ENCODE data around the gene NR1H2.

Gene NR1H2

GRCh38 chr19:50402544-50403301 is 26.5 kb downstream of the NR1H2 start:
- no peak for DNase-seq (ENCODE audit: low spot score)

- no peak for DNase-seq (ENCODE audit: low spot score)
Measured at GRCh38 chr19:50406156-50406820, 30.0 kb downstream of the NR1H2 start.

GRCh38 chr19:50406829-50407228 is 30.6 kb downstream of the NR1H2 start:
- DNase-seq (ENCODE audit: low spot score), result no peak

- DNase-seq (ENCODE audit: low spot score), result no peak
Measured at GRCh38 chr19:50409347-50409746, 33.1 kb downstream of the NR1H2 start.

GRCh38 chr19:50410109-50410508 is 33.9 kb downstream of the NR1H2 start:
- DNase-seq (ENCODE audit: low spot score), result no peak

- no peak for DNase-seq (ENCODE audit: low spot score)
Measured at GRCh38 chr19:50412419-50412818, 36.2 kb downstream of the NR1H2 start.

- no peak for DNase-seq (ENCODE audit: low spot score)
Measured at GRCh38 chr19:50413096-50413495, 36.8 kb downstream of the NR1H2 start.

GRCh38 chr19:50413531-50413930 is 37.3 kb downstream of the NR1H2 start:
- no peak for DNase-seq (ENCODE audit: low spot score)

GRCh38 chr19:50414864-50415660 is 38.8 kb downstream of the NR1H2 start:
- peak; percentile 44 for DNase-seq (ENCODE audit: low spot score)

- DNase-seq (ENCODE audit: low spot score), result no peak
Measured at GRCh38 chr19:50415661-50416033, 39.4 kb downstream of the NR1H2 start.

- DNase-seq (ENCODE audit: low spot score), result no peak
Measured at GRCh38 chr19:50416034-50416977, 40.0 kb downstream of the NR1H2 start.

- DNase-seq (ENCODE audit: low spot score), result no peak
Measured at GRCh38 chr19:50417111-50418081, 41.1 kb downstream of the NR1H2 start.

- no peak for DNase-seq (ENCODE audit: low spot score)
Measured at GRCh38 chr19:50418176-50419021, 42.1 kb downstream of the NR1H2 start, which contains the start of gene SPIB. Gene SPIB, plus strand, starts transcription at chr19:50418938. Its CDS starts 25 bp downstream, at chr19:50418963.

- DNase-seq (ENCODE audit: low spot score), result no peak
Measured at GRCh38 chr19:50419022-50419579, 42.8 kb downstream of the NR1H2 start.

GRCh38 chr19:50419580-50420035 is 43.4 kb downstream of the NR1H2 start:
- DNase-seq (ENCODE audit: low spot score), result no peak

GRCh38 chr19:50420127-50420526 is 43.9 kb downstream of the NR1H2 start:
- DNase-seq (ENCODE audit: low spot score), result no peak

GRCh38 chr19:50420808-50421207 is 44.6 kb downstream of the NR1H2 start:
- no peak for DNase-seq (ENCODE audit: low spot score)

- no peak for DNase-seq (ENCODE audit: low spot score)
Measured at GRCh38 chr19:50422397-50423278, 46.4 kb downstream of the NR1H2 start.

Data from globus pallidus (tissue), 1 donor.